Measurements from ENCODE around the gene SLC4A3. TPM values are rescaled to one million over a fixed set of nuclear protein-coding genes. Genes with fewer than 3 reads are reported as not detected.

Gene SLC4A3
- total RNA-seq, 1 experiment from 2014 or later: 13.5 TPM

DNA sequence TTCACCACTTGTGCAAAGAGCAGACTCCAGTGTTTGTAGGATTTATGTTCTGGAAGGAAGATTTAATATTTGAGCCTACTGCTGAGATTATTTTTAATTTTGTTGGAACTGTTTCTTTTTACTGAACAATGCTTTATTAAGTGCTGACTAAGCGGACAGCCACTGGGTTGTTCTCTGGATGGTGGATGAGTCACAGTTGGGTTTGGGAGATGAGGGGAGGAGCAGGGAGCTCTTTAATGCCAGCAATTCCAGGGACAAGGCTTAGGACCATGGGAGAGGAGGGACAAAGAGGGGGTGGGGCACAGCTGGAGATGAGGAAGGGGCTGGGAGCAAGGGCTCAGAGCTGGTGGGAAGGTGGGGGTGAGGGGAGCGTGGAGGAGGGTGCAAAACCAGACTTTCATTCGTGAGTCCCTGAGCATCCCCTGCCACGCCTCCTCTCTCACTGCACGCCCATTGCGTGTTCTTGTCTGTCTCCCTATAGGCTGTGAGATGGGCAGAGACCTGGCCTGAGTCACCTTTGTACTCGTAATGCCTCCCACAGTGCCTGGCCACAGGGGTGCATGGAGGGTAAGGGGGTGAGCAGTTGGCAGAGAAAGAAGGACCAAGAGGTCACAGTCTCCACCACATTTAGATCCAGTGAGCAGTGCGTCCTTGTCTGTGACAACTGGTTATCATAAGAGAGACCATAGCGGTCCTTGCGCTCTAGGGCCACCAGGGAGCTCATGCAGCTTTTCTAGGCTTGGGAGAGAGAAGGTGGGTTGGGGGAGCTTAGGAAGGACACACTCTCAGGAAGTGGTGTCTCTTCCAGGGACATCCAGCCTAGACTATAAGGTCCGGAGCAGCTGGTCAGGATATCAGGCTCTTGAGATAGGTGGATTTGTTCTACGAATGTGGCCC is 18.4 kb downstream of the SLC4A3 start:
- H3K27me3 ChIP-seq (ENCODE audit: control insufficient read depth, insufficient read depth, low read length): peaks cover 8% of the 10 kb centered on the region
- H3K9me3 ChIP-seq (ENCODE audit: control insufficient read depth, insufficient read depth, low read depth, low read length): no peaks in the 10 kb centered on the region
- intact Hi-C loops (cut with micrococcal nuclease; ENCODE audit: unreplicated experiment) (no loop called here), in situ Hi-C loops (cut with HindIII; ENCODE audit: low pct_unique_long_range_greater_than_20kb, low sequenced_read_pairs) (no loop called here)
- DNase-seq (ENCODE audit: low read depth, low spot score) (no peak), ATAC-seq (no peak)
- H3K27ac ChIP-seq (ENCODE audit: low read length): no peak overlapping the region
- no TSS peak for BruUV-seq (replicated peaks)
- ChIA-PET CTCF (interaction anchor here (0.5 to 1.5 kb wide), 2 partner anchors 104 to 1357 kb away, joined by 4 to 12 read pairs; no protein-coding TSS in a partner anchor), POLR2A (no interaction called here)
- no peaks in the 10 kb centered on the region for H3K36me3 ChIP-seq (ENCODE audit: control insufficient read depth, insufficient read depth, low read length)
- no peak overlapping the region for H3K4me3 ChIP-seq (ENCODE audit: low read depth in 2 of 2, low read length in 2 of 2)
- TF ChIP-seq TCF7L2 (IDR thresholded peaks at IDR 0.05; ENCODE audit: low read depth, low read length) (no peak), POLR2AphosphoS5 (IDR thresholded peaks at IDR 0.05; ENCODE audit: low read depth, low read length) (no peak), SIN3A (IDR thresholded peaks at IDR 0.05; ENCODE audit: borderline replicate concordance, insufficient read depth, low read depth, low read length) (no peak)
- TF ChIP-seq, protein P1, sequence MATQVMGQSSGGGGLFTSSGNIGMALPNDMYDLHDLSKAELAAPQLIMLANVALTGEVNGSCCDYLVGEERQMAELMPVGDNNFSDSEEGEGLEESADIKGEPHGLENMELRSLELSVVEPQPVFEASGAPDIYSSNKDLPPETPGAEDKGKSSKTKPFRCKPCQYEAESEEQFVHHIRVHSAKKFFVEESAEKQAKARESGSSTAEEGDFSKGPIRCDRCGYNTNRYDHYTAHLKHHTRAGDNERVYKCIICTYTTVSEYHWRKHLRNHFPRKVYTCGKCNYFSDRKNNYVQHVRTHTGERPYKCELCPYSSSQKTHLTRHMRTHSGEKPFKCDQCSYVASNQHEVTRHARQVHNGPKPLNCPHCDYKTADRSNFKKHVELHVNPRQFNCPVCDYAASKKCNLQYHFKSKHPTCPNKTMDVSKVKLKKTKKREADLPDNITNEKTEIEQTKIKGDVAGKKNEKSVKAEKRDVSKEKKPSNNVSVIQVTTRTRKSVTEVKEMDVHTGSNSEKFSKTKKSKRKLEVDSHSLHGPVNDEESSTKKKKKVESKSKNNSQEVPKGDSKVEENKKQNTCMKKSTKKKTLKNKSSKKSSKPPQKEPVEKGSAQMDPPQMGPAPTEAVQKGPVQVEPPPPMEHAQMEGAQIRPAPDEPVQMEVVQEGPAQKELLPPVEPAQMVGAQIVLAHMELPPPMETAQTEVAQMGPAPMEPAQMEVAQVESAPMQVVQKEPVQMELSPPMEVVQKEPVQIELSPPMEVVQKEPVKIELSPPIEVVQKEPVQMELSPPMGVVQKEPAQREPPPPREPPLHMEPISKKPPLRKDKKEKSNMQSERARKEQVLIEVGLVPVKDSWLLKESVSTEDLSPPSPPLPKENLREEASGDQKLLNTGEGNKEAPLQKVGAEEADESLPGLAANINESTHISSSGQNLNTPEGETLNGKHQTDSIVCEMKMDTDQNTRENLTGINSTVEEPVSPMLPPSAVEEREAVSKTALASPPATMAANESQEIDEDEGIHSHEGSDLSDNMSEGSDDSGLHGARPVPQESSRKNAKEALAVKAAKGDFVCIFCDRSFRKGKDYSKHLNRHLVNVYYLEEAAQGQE (IDR thresholded peaks at IDR 0.05; ENCODE audit: insufficient read depth in 1 of 2, low read depth in 2 of 2, low read length in 1 of 2): no peak
- no peaks in the 10 kb centered on the region; the same call in 1 of the 2 replicates for H3K4me1 ChIP-seq (ENCODE audit: control insufficient read depth, insufficient read depth, low read length)

GRCh38 chr2:219648176-219648575 is 20.7 kb downstream of the SLC4A3 start:
- no TSS peak for BruUV-seq (replicated peaks)
- ChIA-PET CTCF (no interaction called here), POLR2A (no interaction called here)
- no peak for DNase-seq (ENCODE audit: low read depth, low spot score)
- Histone ChIP-seq H3K27ac (ENCODE audit: low read length) (no peak overlapping the region), H3K36me3 (ENCODE audit: control insufficient read depth, insufficient read depth, low read length) (no peaks in the 10 kb centered on the region), H3K9me3 (ENCODE audit: control insufficient read depth, insufficient read depth, low read depth, low read length) (no peaks in the 10 kb centered on the region), H3K4me3 (ENCODE audit: low read depth in 2 of 2, low read length in 2 of 2) (no peak overlapping the region), H3K27me3 (ENCODE audit: control insufficient read depth, insufficient read depth, low read length) (peaks cover 11% of the 10 kb centered on the region), H3K4me1 (ENCODE audit: control insufficient read depth, insufficient read depth, low read length) (no peaks in the 10 kb centered on the region)
- TF ChIP-seq POLR2AphosphoS5 (IDR thresholded peaks at IDR 0.05; ENCODE audit: low read depth, low read length) (no peak), SIN3A (IDR thresholded peaks at IDR 0.05; ENCODE audit: borderline replicate concordance, insufficient read depth, low read depth, low read length) (no peak), TCF7L2 (IDR thresholded peaks at IDR 0.05; ENCODE audit: low read depth, low read length) (no peak)
- TF ChIP-seq, protein P2, sequence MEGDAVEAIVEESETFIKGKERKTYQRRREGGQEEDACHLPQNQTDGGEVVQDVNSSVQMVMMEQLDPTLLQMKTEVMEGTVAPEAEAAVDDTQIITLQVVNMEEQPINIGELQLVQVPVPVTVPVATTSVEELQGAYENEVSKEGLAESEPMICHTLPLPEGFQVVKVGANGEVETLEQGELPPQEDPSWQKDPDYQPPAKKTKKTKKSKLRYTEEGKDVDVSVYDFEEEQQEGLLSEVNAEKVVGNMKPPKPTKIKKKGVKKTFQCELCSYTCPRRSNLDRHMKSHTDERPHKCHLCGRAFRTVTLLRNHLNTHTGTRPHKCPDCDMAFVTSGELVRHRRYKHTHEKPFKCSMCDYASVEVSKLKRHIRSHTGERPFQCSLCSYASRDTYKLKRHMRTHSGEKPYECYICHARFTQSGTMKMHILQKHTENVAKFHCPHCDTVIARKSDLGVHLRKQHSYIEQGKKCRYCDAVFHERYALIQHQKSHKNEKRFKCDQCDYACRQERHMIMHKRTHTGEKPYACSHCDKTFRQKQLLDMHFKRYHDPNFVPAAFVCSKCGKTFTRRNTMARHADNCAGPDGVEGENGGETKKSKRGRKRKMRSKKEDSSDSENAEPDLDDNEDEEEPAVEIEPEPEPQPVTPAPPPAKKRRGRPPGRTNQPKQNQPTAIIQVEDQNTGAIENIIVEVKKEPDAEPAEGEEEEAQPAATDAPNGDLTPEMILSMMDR (IDR thresholded peaks at IDR 0.05): no peak
- TF ChIP-seq, protein P1 (IDR thresholded peaks at IDR 0.05; ENCODE audit: insufficient read depth in 1 of 2, low read depth in 2 of 2, low read length in 1 of 2): no peak
- no peak for ATAC-seq
- intact Hi-C loops (cut with micrococcal nuclease; ENCODE audit: unreplicated experiment): no loop called here
- in situ Hi-C loops (cut with HindIII; ENCODE audit: low pct_unique_long_range_greater_than_20kb, low sequenced_read_pairs): no loop called here
